Progenitor cell of endocrine pancreas (in vitro differentiated cells): Measurements from ENCODE around the gene USP10. TPM values are rescaled to one million over a fixed set of nuclear protein-coding genes. Genes with fewer than 3 reads are reported as not detected.
"Not testable (repeated sequence)": the region's sequence is repeated elsewhere in the genome, so short reads cannot be mapped to it uniquely, and the experiment has no call there.

ENCODE experiments used
- DNase-seq: peaks from one replicate; pipeline ENCODE4 v3.0.0; 2021; ENCODE audit warnings: low spot score; ENCODE audit not compliant: unreplicated experiment
- H3K27ac Mint-ChIP-seq: 2 replicates; pipeline ENCODE4 v1.8.0; 2021; ENCODE audit warnings: mild to moderate bottlenecking, moderate library complexity, mixed read lengths
- H3K27me3 Mint-ChIP-seq: 2 replicates; pipeline ENCODE4 v1.8.0; 2021; ENCODE audit warnings: mixed read lengths
- H3K36me3 Mint-ChIP-seq: 2 replicates; pipeline ENCODE4 v1.8.0; 2022; ENCODE audit warnings: mixed read lengths; ENCODE audit not compliant: insufficient read depth
- H3K4me1 Mint-ChIP-seq: 2 replicates; pipeline ENCODE4 v1.8.0; 2021; ENCODE audit warnings: low read depth, mixed read lengths
- H3K4me3 Mint-ChIP-seq: 2 replicates; pipeline ENCODE4 v1.8.0; 2021; ENCODE audit warnings: low read depth, mild to moderate bottlenecking, moderate library complexity, mixed read lengths
- H3K9me3 Mint-ChIP-seq: 2 replicates; pipeline ENCODE4 v1.8.0; 2021; ENCODE audit warnings: low read depth, mixed read lengths
- total RNA-seq: library from RNA; stranded (reverse); gene quantifications from 2 replicates; pipeline ENCODE4 v1.2.1, GENCODE V29; 2021
- TF ChIP-seq, protein P1 (sequence below): fragments of 200-600 bp; sonication (generic); IDR thresholded peaks from one replicate; pipeline ENCODE4 v1.5.0; 2021; ENCODE audit warnings: antibody characterized with exemption, mild to moderate bottlenecking; ENCODE audit not compliant: unreplicated experiment

USP10 gene
- total RNA-seq, 1 donor from 2014 or later: 139 TPM

DNA sequence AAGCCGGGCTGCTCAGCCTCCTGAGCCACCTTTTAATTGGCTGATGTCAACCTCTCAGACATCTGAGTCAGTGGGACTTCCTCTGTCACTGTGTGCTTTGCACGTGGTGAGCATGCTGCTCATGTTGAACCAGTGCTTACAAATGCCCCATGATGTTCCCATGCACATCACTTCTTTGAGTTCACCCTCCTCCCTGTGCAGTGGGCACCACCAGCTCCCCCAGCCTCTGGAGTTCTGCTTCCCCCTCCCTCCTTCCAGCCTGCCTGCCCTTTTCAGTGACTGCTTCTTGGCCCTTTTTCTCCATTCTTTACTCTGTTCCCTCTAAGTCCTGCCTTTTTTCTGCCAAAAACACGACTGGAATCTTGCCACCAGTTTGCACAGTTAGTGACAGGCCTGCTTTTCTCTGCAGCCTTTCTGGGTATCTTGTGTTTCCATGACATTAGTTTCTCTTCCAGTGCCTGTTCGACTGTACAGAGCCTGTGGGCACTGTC, 41.6 kb downstream of the USP10 start:
- Mint-ChIP-seq H3K4me1 (peaks cover 32% of the 10 kb centered on the region), H3K36me3 (peaks cover 1% of the 10 kb centered on the region), H3K9me3 (no peaks in the 10 kb centered on the region), H3K27ac (peak overlapping the region; percentile 87), H3K27me3 (no peaks in the 10 kb centered on the region), H3K4me3 (no peak overlapping the region)
- TF ChIP-seq, protein P1, sequence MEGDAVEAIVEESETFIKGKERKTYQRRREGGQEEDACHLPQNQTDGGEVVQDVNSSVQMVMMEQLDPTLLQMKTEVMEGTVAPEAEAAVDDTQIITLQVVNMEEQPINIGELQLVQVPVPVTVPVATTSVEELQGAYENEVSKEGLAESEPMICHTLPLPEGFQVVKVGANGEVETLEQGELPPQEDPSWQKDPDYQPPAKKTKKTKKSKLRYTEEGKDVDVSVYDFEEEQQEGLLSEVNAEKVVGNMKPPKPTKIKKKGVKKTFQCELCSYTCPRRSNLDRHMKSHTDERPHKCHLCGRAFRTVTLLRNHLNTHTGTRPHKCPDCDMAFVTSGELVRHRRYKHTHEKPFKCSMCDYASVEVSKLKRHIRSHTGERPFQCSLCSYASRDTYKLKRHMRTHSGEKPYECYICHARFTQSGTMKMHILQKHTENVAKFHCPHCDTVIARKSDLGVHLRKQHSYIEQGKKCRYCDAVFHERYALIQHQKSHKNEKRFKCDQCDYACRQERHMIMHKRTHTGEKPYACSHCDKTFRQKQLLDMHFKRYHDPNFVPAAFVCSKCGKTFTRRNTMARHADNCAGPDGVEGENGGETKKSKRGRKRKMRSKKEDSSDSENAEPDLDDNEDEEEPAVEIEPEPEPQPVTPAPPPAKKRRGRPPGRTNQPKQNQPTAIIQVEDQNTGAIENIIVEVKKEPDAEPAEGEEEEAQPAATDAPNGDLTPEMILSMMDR: no peak
- no peak for DNase-seq

DNA sequence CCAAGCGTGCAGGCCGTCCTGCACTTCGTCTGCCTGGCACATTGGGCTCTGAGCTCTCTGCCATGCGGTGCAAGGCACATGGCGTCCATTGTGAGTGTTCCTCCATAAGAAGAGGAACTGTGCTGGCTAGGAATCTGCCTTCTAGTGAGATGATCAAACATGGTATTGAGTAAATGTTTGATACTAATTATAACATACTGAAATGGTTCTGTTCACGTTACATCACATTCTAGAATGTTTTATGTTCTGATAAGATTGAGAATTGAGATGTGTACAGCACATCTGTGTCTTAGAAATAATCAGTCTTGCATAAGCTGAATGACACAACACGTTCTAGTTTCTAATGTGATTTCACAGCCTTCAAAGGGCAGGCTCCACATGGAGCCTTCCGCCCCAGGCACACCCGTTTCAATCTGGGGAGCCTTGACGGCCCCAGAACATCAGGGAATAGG, 42.9 kb downstream of the USP10 start:
- Mint-ChIP-seq H3K9me3 (no peaks in the 10 kb centered on the region), H3K4me3 (no peak overlapping the region), H3K36me3 (peaks cover 1% of the 10 kb centered on the region), H3K4me1 (peaks cover 30% of the 10 kb centered on the region), H3K27me3 (no peaks in the 10 kb centered on the region), H3K27ac (no peak overlapping the region)
- DNase-seq: no peak
- TF ChIP-seq, protein P1: no peak

DNA sequence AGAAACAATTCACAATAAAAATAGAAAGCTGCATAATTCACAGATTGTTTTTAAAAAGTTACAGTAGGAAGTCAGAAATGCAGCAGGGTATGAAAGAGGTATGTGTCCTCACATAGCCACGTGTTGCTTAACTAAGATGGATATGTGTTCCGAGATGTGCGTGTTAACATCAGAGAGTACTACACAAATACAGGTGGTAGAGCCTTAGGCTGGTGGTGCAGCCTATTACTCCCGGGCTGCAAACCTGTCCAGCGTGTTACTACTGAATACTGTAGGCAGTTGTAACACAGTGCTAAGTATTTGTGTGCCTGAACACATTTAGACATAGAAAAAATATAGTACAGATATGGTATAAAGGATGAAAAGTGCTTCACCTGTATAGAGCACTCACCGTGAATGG, 46.4 kb downstream of the USP10 start:
- Mint-ChIP-seq H3K9me3 (no peaks in the 10 kb centered on the region), H3K4me3 (no peak overlapping the region), H3K4me1 (peaks cover 11% of the 10 kb centered on the region), H3K27me3 (no peaks in the 10 kb centered on the region), H3K27ac (no peak overlapping the region), H3K36me3 (peaks cover 1% of the 10 kb centered on the region)
- TF ChIP-seq, protein P1: no peak
- no peak for DNase-seq

DNA sequence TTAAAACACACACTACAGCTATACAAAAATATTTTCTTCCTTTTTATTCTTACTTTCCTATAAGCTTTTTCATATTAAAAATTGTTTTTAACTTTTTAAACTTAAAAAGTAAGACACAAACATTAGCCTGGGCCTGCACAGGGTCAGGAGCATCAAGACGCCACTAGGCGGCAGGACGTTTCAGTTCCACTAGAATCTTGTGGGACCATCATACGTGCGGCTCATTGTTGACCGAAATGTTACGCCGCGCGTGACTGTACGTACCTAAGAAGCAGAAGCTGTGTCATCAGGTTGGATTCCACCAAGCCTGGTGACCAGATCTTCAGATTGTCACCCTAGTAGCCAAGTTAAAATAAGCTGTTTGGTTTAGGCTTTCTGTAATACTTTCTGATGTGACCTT, 47.1 kb downstream of the USP10 start:
- TF ChIP-seq, protein P1: peak; percentile 39
- no peaks in the 10 kb centered on the region for H3K9me3 Mint-ChIP-seq
- peaks cover 6% of the 10 kb centered on the region for H3K4me1 Mint-ChIP-seq
- H3K27ac Mint-ChIP-seq: no peak overlapping the region
- peaks cover 1% of the 10 kb centered on the region for H3K36me3 Mint-ChIP-seq
- no peak overlapping the region for H3K4me3 Mint-ChIP-seq
- no peak for DNase-seq
- no peaks in the 10 kb centered on the region for H3K27me3 Mint-ChIP-seq

DNA sequence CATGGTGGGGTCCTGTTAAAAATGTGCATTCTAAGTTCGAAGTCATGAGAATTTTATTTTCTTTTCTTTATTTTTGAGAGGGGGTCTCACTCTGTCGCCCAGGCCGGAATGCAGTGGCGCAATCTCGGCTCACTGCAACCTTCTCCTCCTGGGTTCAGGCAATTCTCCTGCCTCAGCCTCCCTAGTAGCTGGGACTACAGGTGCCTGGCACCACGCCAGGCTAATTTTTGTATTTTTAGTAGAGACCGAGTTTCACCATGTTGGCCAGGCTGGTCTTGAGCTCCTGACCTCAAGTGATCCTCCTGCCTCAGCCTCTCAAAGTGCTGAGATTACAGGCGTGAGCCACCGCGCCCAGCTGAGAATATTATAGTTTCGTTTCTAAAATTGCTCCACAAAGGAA, 48.4 kb downstream of the USP10 start:
- H3K27me3 Mint-ChIP-seq, H3K4me1 Mint-ChIP-seq, H3K36me3 Mint-ChIP-seq, H3K27ac Mint-ChIP-seq, DNase-seq, H3K9me3 Mint-ChIP-seq, H3K4me3 Mint-ChIP-seq: not testable (repeated sequence)

DNA sequence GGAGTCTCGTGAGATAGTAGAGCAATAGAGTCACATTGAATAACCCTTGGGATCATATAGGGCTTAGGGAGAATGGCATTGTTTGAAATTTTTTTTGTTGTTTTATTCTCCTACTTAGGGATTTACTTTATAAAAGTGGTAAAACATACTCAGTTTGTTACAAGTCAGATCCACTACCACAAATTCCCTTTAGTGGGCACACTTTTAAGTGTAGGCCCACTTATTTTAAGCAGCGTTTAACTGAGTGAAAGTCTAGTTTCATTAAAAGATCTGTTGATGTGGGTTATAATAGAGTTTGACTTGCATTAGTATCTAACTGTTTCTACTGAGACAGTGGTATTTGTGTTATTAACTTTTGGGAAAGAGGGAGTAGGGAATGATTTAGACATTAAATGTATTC, 49.3 kb downstream of the USP10 start:
- H3K36me3 Mint-ChIP-seq: peaks cover 1% of the 10 kb centered on the region
- no peaks in the 10 kb centered on the region for H3K4me1 Mint-ChIP-seq
- H3K9me3 Mint-ChIP-seq: no peaks in the 10 kb centered on the region
- H3K27me3 Mint-ChIP-seq: no peaks in the 10 kb centered on the region
- no peak overlapping the region for H3K4me3 Mint-ChIP-seq
- TF ChIP-seq, protein P1: no peak
- no peak overlapping the region for H3K27ac Mint-ChIP-seq
- no peak for DNase-seq
